OCI-LY1 (cell line): ENCODE data around the gene SDR42E2.

Experiments used
- EZH2 ChIP-seq: fragments of 200-600 bp; sonication (generic), shearing (Covaris generic); IDR thresholded peaks from 2 replicates; pipeline ENCODE4 v1.8.0; 2017; ENCODE audit warnings: borderline replicate concordance, mixed run types, mild to moderate bottlenecking, antibody characterized with exemption, low read length, moderate library complexity, mixed read lengths
- TF ChIP-seq, protein P1 (sequence below): fragments of 200-600 bp; sonication (generic), shearing (Covaris generic); IDR thresholded peaks from 2 replicates; pipeline ENCODE4 v1.5.1; 2017; ENCODE audit warnings: mild to moderate bottlenecking, antibody characterized with exemption, low read length, moderate library complexity, mixed read lengths

DNA sequence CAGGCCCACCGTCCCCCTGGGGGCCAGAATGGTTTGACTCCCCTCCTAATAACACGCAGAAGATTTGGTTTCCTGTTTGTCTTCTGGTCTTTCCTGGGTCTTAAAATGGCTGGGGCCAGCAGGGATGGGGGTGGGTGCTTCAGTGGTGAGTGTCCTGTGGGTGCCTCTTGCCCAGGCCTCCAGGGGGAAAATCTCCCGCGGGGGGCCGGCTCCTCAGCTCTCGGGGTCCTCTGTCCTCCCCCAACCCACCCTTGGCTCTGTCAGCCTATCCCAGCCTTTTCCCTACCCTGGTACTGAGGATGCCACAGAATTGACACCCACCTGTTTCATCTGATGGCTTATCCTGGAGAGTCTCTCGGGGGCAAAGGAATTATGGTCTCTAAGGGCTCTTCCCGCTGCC, 23.8 kb upstream of the SDR42E2 start:
- TF ChIP-seq, protein P1, sequence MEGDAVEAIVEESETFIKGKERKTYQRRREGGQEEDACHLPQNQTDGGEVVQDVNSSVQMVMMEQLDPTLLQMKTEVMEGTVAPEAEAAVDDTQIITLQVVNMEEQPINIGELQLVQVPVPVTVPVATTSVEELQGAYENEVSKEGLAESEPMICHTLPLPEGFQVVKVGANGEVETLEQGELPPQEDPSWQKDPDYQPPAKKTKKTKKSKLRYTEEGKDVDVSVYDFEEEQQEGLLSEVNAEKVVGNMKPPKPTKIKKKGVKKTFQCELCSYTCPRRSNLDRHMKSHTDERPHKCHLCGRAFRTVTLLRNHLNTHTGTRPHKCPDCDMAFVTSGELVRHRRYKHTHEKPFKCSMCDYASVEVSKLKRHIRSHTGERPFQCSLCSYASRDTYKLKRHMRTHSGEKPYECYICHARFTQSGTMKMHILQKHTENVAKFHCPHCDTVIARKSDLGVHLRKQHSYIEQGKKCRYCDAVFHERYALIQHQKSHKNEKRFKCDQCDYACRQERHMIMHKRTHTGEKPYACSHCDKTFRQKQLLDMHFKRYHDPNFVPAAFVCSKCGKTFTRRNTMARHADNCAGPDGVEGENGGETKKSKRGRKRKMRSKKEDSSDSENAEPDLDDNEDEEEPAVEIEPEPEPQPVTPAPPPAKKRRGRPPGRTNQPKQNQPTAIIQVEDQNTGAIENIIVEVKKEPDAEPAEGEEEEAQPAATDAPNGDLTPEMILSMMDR: no peak
- no peak for TF ChIP-seq EZH2
